ENCODE measurements around the gene ITGB1.

- TF ChIP-seq, protein P1, sequence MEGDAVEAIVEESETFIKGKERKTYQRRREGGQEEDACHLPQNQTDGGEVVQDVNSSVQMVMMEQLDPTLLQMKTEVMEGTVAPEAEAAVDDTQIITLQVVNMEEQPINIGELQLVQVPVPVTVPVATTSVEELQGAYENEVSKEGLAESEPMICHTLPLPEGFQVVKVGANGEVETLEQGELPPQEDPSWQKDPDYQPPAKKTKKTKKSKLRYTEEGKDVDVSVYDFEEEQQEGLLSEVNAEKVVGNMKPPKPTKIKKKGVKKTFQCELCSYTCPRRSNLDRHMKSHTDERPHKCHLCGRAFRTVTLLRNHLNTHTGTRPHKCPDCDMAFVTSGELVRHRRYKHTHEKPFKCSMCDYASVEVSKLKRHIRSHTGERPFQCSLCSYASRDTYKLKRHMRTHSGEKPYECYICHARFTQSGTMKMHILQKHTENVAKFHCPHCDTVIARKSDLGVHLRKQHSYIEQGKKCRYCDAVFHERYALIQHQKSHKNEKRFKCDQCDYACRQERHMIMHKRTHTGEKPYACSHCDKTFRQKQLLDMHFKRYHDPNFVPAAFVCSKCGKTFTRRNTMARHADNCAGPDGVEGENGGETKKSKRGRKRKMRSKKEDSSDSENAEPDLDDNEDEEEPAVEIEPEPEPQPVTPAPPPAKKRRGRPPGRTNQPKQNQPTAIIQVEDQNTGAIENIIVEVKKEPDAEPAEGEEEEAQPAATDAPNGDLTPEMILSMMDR (IDR thresholded peaks at IDR 0.05): no peak
- no peak for TF ChIP-seq POLR2A (IDR thresholded peaks at IDR 0.05)
Measured at GRCh38 chr10:32955790-32956189, 2.2 kb downstream of the ITGB1 start.
